IMR-90 (cell line): ENCODE data around the gene MERTK. TPM values are rescaled to one million over a fixed set of nuclear protein-coding genes. Genes with fewer than 3 reads are reported as not detected.

Experiments
- ATAC-seq: fragments of 200-7000 bp; cut with Tn5 transposase; 2 replicates; pipeline ENCODE4 v1.9.1; 2020; ENCODE audit warnings: low read depth, mild to moderate bottlenecking, moderate library complexity
- BruUV-seq: library from RNA; stranded (reverse); fragments of 400-500 nt; replicated peaks from 2 replicates; lab custom pipeline; 2021; lab: Mats Ljungman, UMichigan
- CTCF ChIA-PET: fragments of 300-600 bp; formaldehyde crosslinking; extraction: SDS; loops from one replicate; lab custom pipeline; 2021; ENCODE audit warnings: antibody characterized with exemption; lab: Yijun Ruan, JAX
- POLR2A ChIA-PET: fragments of 300-600 bp; sonication (Branson Sonifier 250); formaldehyde crosslinking; loops from one replicate; lab custom pipeline; 2022; ENCODE audit warnings: antibody characterized with exemption; ENCODE audit not compliant: unreplicated experiment; lab: Charles Lee
- DNase-seq: peaks from one replicate; pipeline ENCODE4 v3.0.0; 2013
- H2AFZ ChIP-seq: replicated peaks from 2 replicates; pipeline ENCODE3; 2013; ENCODE audit warnings: low read length, mild to moderate bottlenecking; ENCODE audit not compliant: poor library complexity
- H2AK5ac ChIP-seq: 2 replicates; pipeline ENCODE4 v1.6.1; 2013; ENCODE audit warnings: low read depth, low read length, inconsistent platforms
- H2AK9ac ChIP-seq: replicated peaks from 2 replicates; pipeline ENCODE3; 2013; ENCODE audit warnings: mild to moderate bottlenecking, low read depth, low read length, moderate library complexity; ENCODE audit not compliant: poor library complexity
- H2BK120ac ChIP-seq: 2 replicates; pipeline ENCODE4 v1.6.1; 2013; ENCODE audit warnings: low read depth, low read length, inconsistent platforms
- H2BK15ac ChIP-seq: 3 replicates; pipeline ENCODE4 v1.6.1; 2013; ENCODE audit warnings: low read depth, low read length, inconsistent platforms
- H2BK20ac ChIP-seq: 2 replicates; pipeline ENCODE4 v1.6.1; 2013; ENCODE audit warnings: low read depth, mild to moderate bottlenecking, inconsistent platforms, low read length, moderate library complexity
- H2BK5ac ChIP-seq: 2 replicates; pipeline ENCODE4 v1.6.1; 2013; ENCODE audit warnings: mild to moderate bottlenecking, low read depth, low read length, inconsistent platforms; ENCODE audit not compliant: poor library complexity, severe bottlenecking
- H3K14ac ChIP-seq: replicated peaks from 2 replicates; pipeline ENCODE4 v1.6.1; 2013; ENCODE audit warnings: low read depth, low read length, inconsistent platforms
- H3K18ac ChIP-seq: 2 replicates; pipeline ENCODE4 v1.6.1; 2013; ENCODE audit warnings: low read depth, low read length, control low read depth
- H3K23ac ChIP-seq: 2 replicates; pipeline ENCODE4 v1.6.1; 2013; ENCODE audit warnings: low read depth, low read length, inconsistent platforms
- H3K27ac ChIP-seq: 2 replicates; pipeline ENCODE4 v1.5.1; 2013; ENCODE audit warnings: mild to moderate bottlenecking, control low read depth, low read length; ENCODE audit not compliant: insufficient read depth
- H3K27me3 ChIP-seq: 2 replicates; pipeline ENCODE4 v1.6.1; 2013; ENCODE audit warnings: low read length; ENCODE audit not compliant: control insufficient read depth, insufficient read depth
- H3K36me3 ChIP-seq: 2 replicates; pipeline ENCODE4 v1.6.1; 2013; ENCODE audit warnings: low read length, mixed read lengths; ENCODE audit not compliant: control insufficient read depth, insufficient read depth
- H3K4ac ChIP-seq: 2 replicates; pipeline ENCODE4 v1.6.1; 2013; ENCODE audit warnings: low read depth, low read length, inconsistent platforms
- H3K4me1 ChIP-seq: 2 replicates; pipeline ENCODE4 v1.6.1; 2013; ENCODE audit warnings: low read length, mixed read lengths; ENCODE audit not compliant: control insufficient read depth, insufficient read depth
- H3K4me2 ChIP-seq: 2 replicates; pipeline ENCODE4 v1.6.1; 2013; ENCODE audit warnings: low read depth, mild to moderate bottlenecking, control low read depth, low read length, moderate library complexity
- H3K4me3 ChIP-seq: 2 replicates; pipeline ENCODE4 v1.5.1; 2013; ENCODE audit warnings: low read depth, mild to moderate bottlenecking, control low read depth, low read length, moderate library complexity; ENCODE audit not compliant: insufficient read depth
- H3K56ac ChIP-seq: 2 replicates; pipeline ENCODE4 v1.6.1; 2013; ENCODE audit warnings: low read length, inconsistent platforms; ENCODE audit not compliant: insufficient read depth; ENCODE audit errors: extremely low read depth
- H3K79me1 ChIP-seq, 2 experiments: 2 replicates each; pipeline ENCODE4 v1.6.1; 2013; ENCODE audit warnings: low read length in 2 of 2, inconsistent platforms in 1 of 2, low read depth in 1 of 2
- H3K9ac ChIP-seq: 2 replicates; pipeline ENCODE4 v1.6.1; 2013; ENCODE audit warnings: low read depth, low read length, control low read depth
- H3K9me1 ChIP-seq: 2 replicates; pipeline ENCODE4 v1.6.1; 2013; ENCODE audit warnings: low read length, inconsistent platforms; ENCODE audit not compliant: insufficient read depth
- H3K9me3 ChIP-seq: 2 replicates; pipeline ENCODE4 v1.6.1; 2013; ENCODE audit warnings: low read length; ENCODE audit not compliant: control insufficient read depth, insufficient read depth
- H4K20me1 ChIP-seq: 2 replicates; pipeline ENCODE4 v1.6.1; 2013; ENCODE audit warnings: low read length, inconsistent platforms; ENCODE audit not compliant: insufficient read depth
- H4K5ac ChIP-seq: 2 replicates; pipeline ENCODE4 v1.6.1; 2013; ENCODE audit warnings: mild to moderate bottlenecking, low read depth, low read length, control low read depth
- H4K8ac ChIP-seq, 2 experiments: 2 replicates each; pipeline ENCODE4 v1.6.1; 2013; ENCODE audit warnings: low read depth in 2 of 2, low read length in 2 of 2, control low read depth in 1 of 2, inconsistent platforms in 1 of 2
- H4K91ac ChIP-seq: 2 replicates; pipeline ENCODE4 v1.6.1; 2013; ENCODE audit warnings: low read depth, low read length, inconsistent platforms; ENCODE audit not compliant: insufficient read depth
- BHLHE40 ChIP-seq: fragments of 150-350 bp; IDR thresholded peaks from 2 replicates; pipeline ENCODE4 v1.6.1; 2016; ENCODE audit warnings: mild to moderate bottlenecking, low read depth, low read length
- MAZ ChIP-seq: IDR thresholded peaks from 2 replicates; pipeline ENCODE4 v1.6.1; 2012; ENCODE audit warnings: low read depth, mild to moderate bottlenecking, low read length, improper control_type of control experiment, moderate library complexity, borderline replicate concordance
- MXI1 ChIP-seq: IDR thresholded peaks from 2 replicates; pipeline ENCODE4 v1.6.1; 2012; ENCODE audit warnings: low read depth, mild to moderate bottlenecking, low read length, moderate library complexity, borderline replicate concordance
- POLR2A ChIP-seq: IDR thresholded peaks from 2 replicates; pipeline ENCODE4 v1.6.1; 2012; ENCODE audit warnings: mild to moderate bottlenecking, low read depth, low read length
- USF2 ChIP-seq: fragments of 150-350 bp; IDR thresholded peaks from 2 replicates; pipeline ENCODE4 v1.6.1; 2017; ENCODE audit warnings: mild to moderate bottlenecking, antibody characterized with exemption, low read length, low read depth
- WGBS, 2 experiments: methylation state at CpG; one replicate each; pipeline versions ENCODE4 v1.1.5 to v1.1.7; 2013; ENCODE audit warnings: missing lambda C conversion rate in 2 of 2; ENCODE audit not compliant: insufficient read length in 1 of 2; ENCODE audit errors: extremely low coverage in 2 of 2; 5-methylcytosine and 5-hydroxymethylcytosine counted together
- dilution Hi-C: fragments of 300-500 bp; cut with HindIII; formaldehyde crosslinking; loops from one replicate; pipeline ENCODE4 v1.14.3; 2018; ENCODE audit warnings: low sequenced_read_pairs; ENCODE audit not compliant: unreplicated experiment
- in situ Hi-C: fragments of 300-500 bp; cut with MboI; formaldehyde crosslinking; loops from 3 replicates; pipeline ENCODE4 v1.14.3; 2019; ENCODE audit warnings: low sequenced_read_pairs, inconsistent platforms, mixed read lengths
- intact Hi-C: fragments of 100-400 bp; cut with micrococcal nuclease; formaldehyde crosslinking; loops from 2 replicates; pipeline ENCODE4 v1.10.0; 2022
- polyA plus RNA-seq, 3 experiments: library from polyadenylated mRNA; depleted of rRNA; stranded (reverse); fragments of >200 nt; gene quantifications; 2 replicates each; pipeline ENCODE4 v1.2.3, GENCODE V29; 2012; ENCODE audit warnings: low replicate concordance in 1 of 3
- total RNA-seq: library from RNA; depleted of rRNA; stranded (reverse); fragments of >200 nt; gene quantifications from 2 replicates; pipeline ENCODE4 v1.2.3, GENCODE V29; 2012

MERTK gene
- total and polyA plus RNA-seq, 2 of the 4 experiments (the other 2 are of a cell fraction): 0.36 to 0.62 TPM

- peak; percentile 79; the same call in 1 of the 2 replicates for TF ChIP-seq POLR2A
- peak; percentile 96 for TF ChIP-seq MXI1
- TF ChIP-seq BHLHE40: no peak
- TF ChIP-seq USF2: peak; percentile 61
- TF ChIP-seq MAZ: peak; percentile 85; the same call in 1 of the 2 replicates
- Histone ChIP-seq H2BK20ac (peak within 1 kb of the TSS; percentile 78), H2AK9ac (peak within 1 kb of the TSS; percentile 80), H3K18ac (0 out of 2 replicates have a peak within 1 kb of the TSS, but pooled peaks have one; percentile 45), H3K23ac (peak within 1 kb of the TSS; percentile 93), H3K27ac (peak within 1 kb of the TSS; percentile 60), H3K4me3 (peak within 1 kb of the TSS; percentile 61), H3K9ac (peak within 1 kb of the TSS; percentile 77), H3K56ac (peak within 1 kb of the TSS; percentile 93), H2BK15ac (peak within 1 kb of the TSS; percentile 9; the same call in 2 of the 3 replicates), H2BK5ac (peak within 1 kb of the TSS; percentile 50), H3K14ac (peak within 1 kb of the TSS; percentile 99), H3K79me1 (peaks cover 2 to 19% of the 10 kb centered on the region in 2 experiments; a peak in 3 of 4 replicates), H3K9me1 (no peaks in the 10 kb centered on the region), H3K9me3 (no peaks in the 10 kb centered on the region), H2BK120ac (peak within 1 kb of the TSS; percentile 91), H4K20me1 (no peaks in the 10 kb centered on the region), H4K5ac (peak within 1 kb of the TSS; percentile 51; the same call in 1 of the 2 replicates), H2AK5ac (0 out of 2 replicates have a peak within 1 kb of the TSS, but pooled peaks have one; percentile 33), H3K4me2 (peak within 1 kb of the TSS; percentile 99), H3K4ac (peak within 1 kb of the TSS; percentile 97), H3K36me3 (no peaks in the 10 kb centered on the region; the same call in 1 of the 2 replicates), H3K27me3 (no peaks in the 10 kb centered on the region), H4K91ac (peak within 1 kb of the TSS; percentile 94), H2AFZ (peak within 1 kb of the TSS; percentile 100), H4K8ac (peak within 1 kb of the TSS; percentile 68 to 99), H3K4me1 (no peaks in the 10 kb centered on the region)
- no TSS peak for BruUV-seq
- intact Hi-C loops: loop anchor here (5.0 kb wide), 1 partner anchor 548 kb away; the partner anchor contains the start of gene RGPD8
- peak; percentile 69 for DNase-seq
- in situ Hi-C loops: no loop called here
- POLR2A ChIA-PET: interaction anchor here (0.6 kb wide), 1 partner anchor 31 kb away, joined by 3 read pairs; no protein-coding TSS in a partner anchor
- 0% methylated on average over 30 of the region's 73 CpGs; no CpG with 5 or more reads in 1 of the 2 experiments for WGBS, 2 experiments
- dilution Hi-C loops: no loop called here
- peak; percentile 99 for ATAC-seq
- CTCF ChIA-PET: interaction anchor here (0.9 kb wide), 1 partner anchor 168 kb away, joined by 5 read pairs; no protein-coding TSS in a partner anchor
Measured at GRCh38 chr2:111883661-111884591, 14.5 kb upstream of the MERTK start, which contains the start of gene ANAPC1. TSS of gene ANAPC1 (minus strand) at chr2:111884193. CDS start at chr2:111880825, 3,368 bp downstream.
